ENCODE results near the gene HYAL2. TPM values are rescaled to one million over a fixed set of nuclear protein-coding genes. Genes with fewer than 3 reads are reported as not detected.
A peak's percentile ranks its signal among the peaks of the same experiment; 100 is the strongest.

The HYAL2 gene
- total and polyA plus RNA-seq, 2 of the 8 experiments (the other 6 are each of a cell fraction or from before 2014, with no cell fraction given), result 51.9 to 176 TPM

- H2AK5ac ChIP-seq (ENCODE audit: low read depth, low read length), result no peak overlapping the region
- no peak overlapping the region for H4K91ac ChIP-seq (replicated peaks; ENCODE audit: insufficient read length, low read length)
- H2BK5ac ChIP-seq (ENCODE audit: low read depth, low read length), result no peak overlapping the region
- FAIRE-seq (no peak), DNase-seq (ENCODE audit: low read depth in 1 of 2, low spot score in 2 of 2) (peak in 1 of 2 experiments; percentile 43)
- H3K79me1 ChIP-seq (ENCODE audit: low read depth, low read length), result peaks cover 16% of the 10 kb centered on the region
- H3K23me2 ChIP-seq (ENCODE audit: low read depth, low read length), result peaks cover 10% of the 10 kb centered on the region; the same call in 1 of the 2 replicates
- H3K79me2 ChIP-seq (ENCODE audit: control insufficient read depth in 1 of 2, insufficient read depth in 2 of 2, low read length in 2 of 2), result peaks cover 0 to 26% of the 10 kb centered on the region in 2 experiments; a peak in 2 of 4 replicates
- peaks cover 3 to 10% (median 5%) of the 10 kb centered on the region in 4 experiments; a peak in 5 of 8 replicates for H3K36me3 ChIP-seq (ENCODE audit: control insufficient read depth in 2 of 4, insufficient read depth in 4 of 4, low read length in 3 of 4)
- peak overlapping the region in 1 of 4 experiments; percentile 44; a peak in 1 of 7 replicates for H3K9ac ChIP-seq (replicated peaks in 1 of 4; ENCODE audit: extremely low read depth in 1 of 4, low read depth in 3 of 4, low read length in 3 of 4)
- H3K23ac ChIP-seq (ENCODE audit: insufficient read length), result no peak overlapping the region
- 91% methylated on average over 5 of the region's 5 CpGs; no CpG with 5 or more reads in 1 of the 2 experiments for WGBS, 2 experiments (ENCODE audit: extremely low coverage in 1 of 2, insufficient coverage in 1 of 2, insufficient read length in 1 of 2, insufficient replicate concordance in 2 of 2, low coverage in 1 of 2, low lambda C conversion rate in 2 of 2, missing lambda C conversion rate in 1 of 2)
- H4K5ac ChIP-seq (ENCODE audit: insufficient read length, low read depth, low read length), result no peak overlapping the region
- CTCF ChIA-PET (ENCODE audit: partially characterized antibody), result interaction anchor here (1.0 to 13.4 kb wide), 15 partner anchors 9 to 258 kb away, joined by 3 to 136 read pairs (median 6); partner anchors contain the start of gene ZMYND10
- H3K14ac ChIP-seq (ENCODE audit: insufficient read length), result no peak overlapping the region
- H4K20me1 ChIP-seq (replicated peaks in 1 of 2; ENCODE audit: control insufficient read depth in 1 of 2, insufficient read depth in 2 of 2, low read length in 2 of 2), result peaks cover 9 to 22% of the 10 kb centered on the region in 2 experiments
- peak overlapping the region in 1 of 4 experiments; percentile 8; a peak in 1 of 8 replicates for H3K4me3 ChIP-seq (ENCODE audit: extremely low read depth in 1 of 4, insufficient read depth in 2 of 4, low read depth in 3 of 4, low read length in 4 of 4)
- no peak overlapping the region for H2BK15ac ChIP-seq (ENCODE audit: low read length)
- no peak overlapping the region for H3K56ac ChIP-seq (replicated peaks; ENCODE audit: insufficient read length, low read depth, low read length)
- no peak overlapping the region for H2AFZ ChIP-seq (ENCODE audit: low read length)
- no peak overlapping the region for H3K27ac ChIP-seq (ENCODE audit: low read depth, low read length)
- peak overlapping the region in 1 of 2 experiments; percentile 72; a peak in 1 of 4 replicates for H3K4me2 ChIP-seq (ENCODE audit: insufficient read depth in 1 of 2, low read depth in 2 of 2, low read length in 2 of 2)
- no peaks in the 10 kb centered on the region for H3K9me3 ChIP-seq (ENCODE audit: insufficient read depth in 2 of 2, low read depth in 1 of 2, low read length in 1 of 2)
- H2BK20ac ChIP-seq (ENCODE audit: low read length), result no peak overlapping the region
- H2BK12ac ChIP-seq (ENCODE audit: low read depth, low read length), result no peak overlapping the region
- H3K18ac ChIP-seq (ENCODE audit: extremely low read depth, low read length), result no peak overlapping the region
- no peaks in the 10 kb centered on the region for H3K27me3 ChIP-seq (replicated peaks in 1 of 4; ENCODE audit: control insufficient read depth in 3 of 4, extremely low read depth in 1 of 4, insufficient read depth in 3 of 4, low read length in 3 of 4)
- H3K4ac ChIP-seq (replicated peaks; ENCODE audit: insufficient read length, low read depth, low read length), result no peak overlapping the region
- POLR2A ChIA-PET (ENCODE audit: partially characterized antibody), result interaction anchor here (1.0 to 2.0 kb wide), 6 partner anchors 8 to 63 kb away, joined by 3 to 8 read pairs (median 4); partner anchors contain the start of gene ZMYND10
- no peak overlapping the region for H4K8ac ChIP-seq (ENCODE audit: extremely low read depth, insufficient read depth, low read length)
- H2BK120ac ChIP-seq (replicated peaks; ENCODE audit: low read depth, low read length), result no peak overlapping the region
- peaks cover 0 to 16% (median 8%) of the 10 kb centered on the region in 4 experiments; a peak in 6 of 7 replicates for H3K4me1 ChIP-seq (replicated peaks in 1 of 4; ENCODE audit: control insufficient read depth in 3 of 4, insufficient read depth in 4 of 4, low read length in 3 of 4)
- TF ChIP-seq CBX5 (IDR thresholded peaks at IDR 0.05; ENCODE audit: low read depth, low read length) (no peak), BRCA1 (IDR thresholded peaks at IDR 0.05; ENCODE audit: low read depth, low read length) (no peak), SAP30 (IDR thresholded peaks at IDR 0.05; ENCODE audit: insufficient read depth, insufficient replicate concordance, low read length) (no peak), TEAD4 (IDR thresholded peaks at IDR 0.05; ENCODE audit: low read depth, low read length) (no peak), BCL11A (IDR thresholded peaks at IDR 0.05; ENCODE audit: low read depth in 2 of 2, low read length in 2 of 2) (no peak), MAX (IDR thresholded peaks at IDR 0.05) (no peak), CHD2 (IDR thresholded peaks at IDR 0.05; ENCODE audit: low read length) (no peak), EZH2 (IDR thresholded peaks at IDR 0.05; ENCODE audit: low read depth, low read length, severe bottlenecking) (no peak), SIN3A (conservative IDR thresholded peaks at IDR 0.05 in 1 of 2, IDR thresholded peaks at IDR 0.05 in 1 of 2; ENCODE audit: low read depth in 1 of 2, low read length in 2 of 2) (no peak), CTCF (IDR thresholded peaks at IDR 0.05; ENCODE audit: control extremely low read depth in 1 of 3, insufficient read depth in 1 of 3, low read depth in 1 of 3, low read length in 3 of 3) (no peak)
Observed at GRCh38 chr3:50356553-50356952, 34.0 kb upstream of the HYAL2 start.
